Activated T-helper 1 cell treated with Interleukin-2 at 50 U/mL for 16 hours (primary cell): Measurements from ENCODE around the gene FCGR3B.
A peak's percentile ranks its signal among the peaks of the same experiment; 100 is the strongest.
"Not testable (repeated sequence)": the region's sequence is repeated elsewhere in the genome, so short reads cannot be mapped to it uniquely, and the experiment has no call there.

Experiments used
- DNase-seq: peaks from one replicate; pipeline ENCODE4 v3.0.0-alpha.2; 2020; ENCODE audit warnings: low read depth

Gene FCGR3B

GRCh38 chr1:161638251-161638993 is 7.4 kb upstream of the FCGR3B start:
- not testable (repeated sequence) for DNase-seq

GRCh38 chr1:161636976-161637375 is 6.0 kb upstream of the FCGR3B start:
- DNase-seq, result not testable (repeated sequence)

DNA sequence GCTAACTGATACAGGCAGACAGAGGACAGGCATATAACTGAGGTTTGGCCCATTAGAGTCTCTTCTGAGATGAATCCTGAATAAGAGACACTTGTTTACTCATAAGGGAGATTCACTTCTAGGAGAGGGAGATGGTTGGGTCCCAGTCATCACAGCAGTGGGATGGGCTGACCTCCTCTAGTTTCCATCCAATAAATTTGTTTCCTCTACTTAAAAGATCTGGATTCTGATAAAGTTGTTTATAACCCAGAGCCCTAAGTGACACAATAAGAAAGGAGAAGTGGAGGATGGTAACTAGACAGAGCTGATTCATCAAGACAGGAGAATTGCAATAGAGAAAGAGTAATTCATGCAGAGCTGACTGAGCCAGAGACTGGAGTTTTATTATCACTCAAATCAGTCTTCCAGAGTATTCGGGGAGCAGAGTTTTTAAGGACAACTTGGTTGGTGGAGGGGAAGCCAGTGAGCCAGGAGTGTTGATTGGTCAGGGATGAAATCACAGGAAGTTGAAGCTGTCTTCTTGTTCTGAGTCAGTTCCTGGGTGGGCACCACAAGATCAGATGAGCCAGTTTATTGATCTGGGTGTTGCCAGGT is 5.3 kb upstream of the FCGR3B start:
- not testable (repeated sequence) for DNase-seq

GRCh38 chr1:161634993-161635392 is 4.0 kb upstream of the FCGR3B start:
- not testable (repeated sequence) for DNase-seq

GRCh38 chr1:161630128-161630742 is 741 bp downstream of the FCGR3B start:
- DNase-seq, result not testable (repeated sequence)

GRCh38 chr1:161626445-161627146 is 4.4 kb downstream of the FCGR3B start:
- not testable (repeated sequence) for DNase-seq

GRCh38 chr1:161624605-161625004 is 6.4 kb downstream of the FCGR3B start:
- DNase-seq, result not testable (repeated sequence)

DNA sequence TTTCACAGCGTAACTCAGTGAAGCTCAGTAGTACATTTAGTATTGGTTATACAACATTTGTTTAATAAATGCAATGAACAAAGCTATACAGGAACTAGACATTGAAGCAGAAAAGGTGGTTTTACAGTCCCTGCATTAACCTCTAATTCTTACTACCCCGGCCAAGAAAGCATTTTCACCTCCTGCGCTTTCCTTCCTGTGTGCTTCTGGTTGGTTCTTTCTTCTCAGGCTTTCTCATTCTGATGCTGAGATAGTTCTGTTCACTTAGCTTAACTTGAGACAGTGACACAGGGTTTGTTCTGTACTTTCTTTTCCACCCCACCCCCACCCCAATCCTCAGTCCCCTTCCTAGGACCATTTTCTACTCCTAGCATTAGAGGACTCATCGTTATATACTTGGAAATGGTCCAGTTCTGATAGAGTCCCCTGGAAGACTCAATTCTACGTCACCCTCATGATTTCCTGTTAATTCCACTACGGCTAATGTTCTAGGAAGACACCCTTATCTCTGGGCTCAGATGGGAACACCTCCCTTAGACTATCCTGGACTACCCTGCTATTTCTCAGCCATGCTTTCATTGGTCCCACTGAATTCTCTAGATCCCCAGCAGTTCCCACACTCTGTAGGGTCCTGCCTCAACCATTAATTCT is 7.5 kb downstream of the FCGR3B start:
- DNase-seq, result not testable (repeated sequence)

DNA sequence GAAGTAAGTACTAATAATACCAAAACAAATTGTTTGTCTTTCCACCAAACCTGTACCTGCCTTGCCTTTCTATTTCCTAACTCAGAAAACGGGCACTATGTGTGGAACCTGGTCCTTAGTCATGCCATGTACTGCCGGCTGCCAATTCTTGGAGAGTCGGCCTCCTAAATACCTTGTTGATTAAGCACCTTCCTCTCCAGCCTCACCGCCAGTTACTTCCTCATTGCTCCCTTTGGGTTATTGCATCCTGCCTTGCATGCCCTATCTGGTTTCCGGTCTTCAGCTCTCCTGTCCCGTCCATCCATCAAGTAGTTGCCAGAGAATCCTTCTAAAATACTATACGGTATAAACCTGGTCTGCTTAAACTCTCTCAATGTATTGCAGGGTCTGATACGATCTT is 8.9 kb downstream of the FCGR3B start:
- DNase-seq, result not testable (repeated sequence)

- peak; percentile 48 for DNase-seq
Measured at GRCh38 chr1:161621181-161622000, 9.6 kb downstream of the FCGR3B start.

DNA sequence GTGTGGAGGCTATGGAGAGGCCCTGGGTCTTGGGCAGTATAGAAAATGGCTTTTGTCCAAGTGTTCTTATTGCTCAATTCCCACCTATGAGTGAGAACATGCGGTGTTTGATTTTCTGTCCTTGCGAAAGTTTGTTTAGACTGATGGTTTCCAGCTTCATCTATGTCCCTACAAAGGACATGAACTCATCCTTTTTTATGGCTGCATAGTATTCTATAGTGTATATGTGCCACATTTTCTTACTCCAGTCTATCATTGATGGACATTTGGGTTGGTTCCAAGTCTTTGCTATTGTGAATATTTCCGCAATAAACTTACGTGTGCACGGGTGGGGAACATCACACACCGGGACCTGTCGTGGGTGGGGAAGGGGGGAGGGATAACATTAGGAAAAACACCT is 10.6 kb downstream of the FCGR3B start:
- not testable (repeated sequence) for DNase-seq

DNA sequence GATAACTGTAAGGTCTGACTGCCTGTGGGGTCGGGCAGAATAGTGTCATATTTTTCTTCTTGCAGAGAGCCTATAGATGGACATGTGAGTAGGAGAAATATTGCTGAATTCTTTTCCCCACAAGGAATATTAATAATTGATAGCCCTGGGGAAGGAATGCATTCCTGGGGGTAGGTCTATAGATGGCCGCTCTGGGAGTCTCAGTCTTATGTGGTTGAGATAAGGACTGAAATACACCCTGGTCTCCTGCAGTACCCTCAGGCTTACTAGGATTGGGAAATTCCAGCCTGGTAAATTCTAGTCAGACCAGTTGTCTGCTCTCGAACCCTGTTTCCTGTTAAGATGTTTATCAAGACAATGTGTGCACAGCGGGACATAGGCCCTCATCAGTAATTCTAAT is 12.5 kb downstream of the FCGR3B start:
- DNase-seq, result not testable (repeated sequence)

DNA sequence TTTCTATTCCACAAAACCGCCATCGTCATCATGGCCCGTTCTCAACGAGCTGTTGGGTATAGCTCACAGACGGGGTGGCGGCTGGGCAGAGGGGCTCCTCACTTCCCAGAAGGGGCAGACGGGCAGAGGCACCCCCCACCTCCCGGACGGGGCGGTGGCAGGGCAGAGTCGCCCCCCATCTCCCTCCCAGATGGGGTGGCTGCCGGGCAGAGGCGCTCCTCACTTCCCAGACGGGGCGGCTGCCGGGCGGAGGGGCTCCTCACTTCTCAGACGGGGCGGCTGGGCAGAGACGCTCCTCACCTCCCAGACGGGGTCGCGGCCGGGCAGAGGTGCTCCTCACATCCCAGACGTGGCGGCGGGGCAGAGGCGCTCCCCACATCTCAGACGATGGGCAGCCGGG is 14.6 kb downstream of the FCGR3B start:
- DNase-seq, result not testable (repeated sequence)

GRCh38 chr1:161613142-161613514 is 17.8 kb downstream of the FCGR3B start:
- not testable (repeated sequence) for DNase-seq

DNA sequence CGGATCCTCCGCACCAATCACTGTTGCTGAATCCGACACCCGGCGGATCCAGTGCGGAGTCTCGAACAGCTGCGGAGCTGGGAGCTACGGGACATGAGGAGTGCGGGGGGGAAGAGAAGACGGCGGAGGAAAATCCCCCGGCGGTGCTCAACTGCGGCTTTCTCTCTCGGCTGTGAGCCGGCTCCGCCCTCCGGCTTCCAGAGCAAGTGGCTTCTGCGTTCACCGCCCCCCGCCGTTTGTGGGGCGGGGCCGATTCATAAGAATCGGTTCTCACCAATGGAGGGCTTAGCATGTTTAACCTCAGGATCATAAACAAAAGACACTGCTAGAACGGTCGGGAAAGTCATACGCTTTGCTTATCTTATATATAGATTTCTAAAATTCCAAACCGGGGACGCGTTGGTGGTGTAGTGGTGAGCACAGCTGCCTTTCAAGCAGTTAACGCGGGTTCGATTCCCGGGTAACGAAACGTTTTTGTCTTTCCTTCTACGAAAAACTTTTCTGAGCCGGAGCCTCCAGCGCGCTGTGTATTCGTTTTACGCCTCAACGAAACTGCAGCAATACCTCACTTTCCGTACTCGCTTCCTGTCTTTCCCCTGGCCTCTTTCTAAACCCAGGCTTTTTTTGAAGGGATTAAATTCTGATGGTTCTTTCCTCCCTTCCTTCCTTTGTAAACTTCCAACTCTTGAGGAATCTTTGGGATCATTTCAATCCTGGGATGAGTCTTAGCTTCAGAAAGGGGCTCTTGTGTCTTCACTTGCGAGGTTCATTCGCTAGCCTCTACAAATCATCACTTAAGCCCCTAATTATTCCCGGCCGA is 18.4 kb downstream of the FCGR3B start:
- peak; percentile 70 for DNase-seq

- DNase-seq, result not testable (repeated sequence)
Measured at GRCh38 chr1:161611866-161612321, 19.1 kb downstream of the FCGR3B start.

DNA sequence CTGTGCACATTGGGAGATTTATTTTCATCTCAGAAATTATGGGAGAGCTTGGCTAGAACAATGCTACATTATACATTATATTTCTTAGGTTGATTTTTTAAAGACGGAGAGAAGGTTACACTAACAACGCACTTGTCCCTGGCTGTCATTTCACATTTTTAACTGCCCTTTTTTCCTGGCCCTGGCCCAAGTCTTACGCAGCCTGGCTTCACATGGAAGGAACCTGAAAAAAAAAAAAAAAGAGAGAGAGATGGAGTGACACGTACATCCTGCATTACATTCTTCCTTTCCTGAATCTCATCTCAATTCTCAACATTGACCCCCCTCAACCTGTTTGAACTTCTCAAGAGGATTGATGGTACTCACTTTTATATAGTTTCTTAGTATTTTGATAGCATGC is 20.8 kb downstream of the FCGR3B start:
- DNase-seq, result not testable (repeated sequence)

- not testable (repeated sequence) for DNase-seq
Measured at GRCh38 chr1:161606541-161607336, 24.2 kb downstream of the FCGR3B start.
